HepG2 (cell line): ENCODE measurements around the gene C15orf62. TPM values are rescaled to one million over a fixed set of nuclear protein-coding genes. Genes with fewer than 3 reads are reported as not detected.

ENCODE experiments used
- CHD2 ChIP-seq: IDR thresholded peaks from 2 replicates; pipeline ENCODE4 v1.6.1; 2011; ENCODE audit warnings: low read depth, low read length, improper control_type of control experiment
- KDM5A ChIP-seq: fragments of 200-600 bp; sonication (generic); IDR thresholded peaks from 2 replicates; pipeline ENCODE4 v1.7.0; 2018; ENCODE audit warnings: antibody characterized with exemption, mild to moderate bottlenecking, low read length, borderline replicate concordance
- MED8 ChIP-seq: sonication (generic); formaldehyde crosslinking; IDR thresholded peaks from 2 replicates; pipeline ENCODE4 v1.8.1; 2023; ENCODE audit warnings: mild to moderate bottlenecking, missing genetic modification reagents; ENCODE audit not compliant: insufficient replicate concordance
- MEIS2 ChIP-seq: sonication (generic); formaldehyde crosslinking; IDR thresholded peaks from 2 replicates; pipeline ENCODE4 v1.9.0; 2021; ENCODE audit warnings: mild to moderate bottlenecking, missing genetic modification reagents
- POLR2G ChIP-seq: fragments of 200-400 bp; formaldehyde crosslinking; IDR thresholded peaks from 2 replicates; pipeline ENCODE4 v1.6.1; 2018; ENCODE audit warnings: mild to moderate bottlenecking, low read depth, low read length, moderate library complexity
- TAF1 ChIP-seq: sonication (generic); formaldehyde crosslinking; IDR thresholded peaks from 2 replicates; pipeline ENCODE4 v1.4.0; 2020; ENCODE audit warnings: missing genetic modification reagents
- ZNF20 ChIP-seq: sonication (generic); formaldehyde crosslinking; IDR thresholded peaks from 2 replicates; pipeline ENCODE4 v1.4.0; 2020; ENCODE audit warnings: mild to moderate bottlenecking, moderate library complexity, missing genetic modification reagents
- ZNF232 ChIP-seq: sonication (generic); formaldehyde crosslinking; IDR thresholded peaks from 2 replicates; pipeline ENCODE4 v1.4.0; 2020; ENCODE audit warnings: missing genetic modification reagents, borderline replicate concordance
- ZNF331 ChIP-seq: sonication (generic); formaldehyde crosslinking; IDR thresholded peaks from 2 replicates; pipeline ENCODE4 v1.4.0; 2020; ENCODE audit warnings: missing genetic modification reagents
- ZNF333 ChIP-seq: sonication (generic); formaldehyde crosslinking; IDR thresholded peaks from 2 replicates; pipeline ENCODE4 v1.4.0; 2020; ENCODE audit warnings: mild to moderate bottlenecking, missing genetic modification reagents, borderline replicate concordance
- ZNF558 ChIP-seq: sonication (generic); formaldehyde crosslinking; IDR thresholded peaks from 2 replicates; pipeline ENCODE4 v1.9.0; 2022; ENCODE audit warnings: mild to moderate bottlenecking, missing genetic modification reagents, borderline replicate concordance
- ZNF614 ChIP-seq: IDR thresholded peaks from 2 replicates; pipeline ENCODE4 v1.6.1; 2018; ENCODE audit warnings: missing biosample characterization, missing genetic modification reagents, inconsistent platforms, borderline replicate concordance
- polyA plus RNA-seq, 8 experiments: library from polyadenylated mRNA; depleted of rRNA in 3 of 8; stranded (reverse) in 7 of 8; unstranded in 1 of 8; fragments of >200 nt; fragmentation: Illumina TruSeq in 4 of 8; extraction: Trizol in 4 of 8; gene quantifications; 2 replicates each; pipeline versions ENCODE4 v1.2.1 to v1.2.3, GENCODE V29; 2011 to 2016; ENCODE audit warnings: low read depth in 4 of 8, missing spikeins in 1 of 8, mixed read lengths in 1 of 8; ENCODE audit not compliant: insufficient read depth in 1 of 8
- total RNA-seq, 5 experiments: library from RNA; depleted of rRNA; stranded (reverse); fragments of >200 nt; fragmentation: Illumina TruSeq; extraction: Trizol; gene quantifications; 2 replicates each; pipeline ENCODE4 v1.2.3, GENCODE V29; 2016; ENCODE audit warnings: low read depth in 1 of 5
- TF ChIP-seq, protein P1 (sequence below), 2 experiments: fragments of 450-650 bp in 1 of 2; sonication (generic) in 1 of 2; formaldehyde crosslinking in 1 of 2; IDR thresholded peaks; 2 replicates each; pipeline versions ENCODE4 v1.6.1 to v1.8.0; 2016 to 2022; ENCODE audit warnings: antibody characterized with exemption in 1 of 2, mild to moderate bottlenecking in 1 of 2, missing genetic modification reagents in 1 of 2
- TF ChIP-seq, protein P2 (sequence below): IDR thresholded peaks from 2 replicates; pipeline ENCODE4 v1.6.1; 2016
- TF ChIP-seq, protein P3 (sequence below): IDR thresholded peaks from 2 replicates; pipeline ENCODE4 v1.6.1; 2012; ENCODE audit warnings: low read depth, low read length, improper control_type of control experiment

Gene C15orf62
- total and polyA plus RNA-seq, 2 of the 13 experiments (the other 11 are each of a cell fraction or from before 2014, with no cell fraction given): 0.51 to 1.1 TPM

DNA sequence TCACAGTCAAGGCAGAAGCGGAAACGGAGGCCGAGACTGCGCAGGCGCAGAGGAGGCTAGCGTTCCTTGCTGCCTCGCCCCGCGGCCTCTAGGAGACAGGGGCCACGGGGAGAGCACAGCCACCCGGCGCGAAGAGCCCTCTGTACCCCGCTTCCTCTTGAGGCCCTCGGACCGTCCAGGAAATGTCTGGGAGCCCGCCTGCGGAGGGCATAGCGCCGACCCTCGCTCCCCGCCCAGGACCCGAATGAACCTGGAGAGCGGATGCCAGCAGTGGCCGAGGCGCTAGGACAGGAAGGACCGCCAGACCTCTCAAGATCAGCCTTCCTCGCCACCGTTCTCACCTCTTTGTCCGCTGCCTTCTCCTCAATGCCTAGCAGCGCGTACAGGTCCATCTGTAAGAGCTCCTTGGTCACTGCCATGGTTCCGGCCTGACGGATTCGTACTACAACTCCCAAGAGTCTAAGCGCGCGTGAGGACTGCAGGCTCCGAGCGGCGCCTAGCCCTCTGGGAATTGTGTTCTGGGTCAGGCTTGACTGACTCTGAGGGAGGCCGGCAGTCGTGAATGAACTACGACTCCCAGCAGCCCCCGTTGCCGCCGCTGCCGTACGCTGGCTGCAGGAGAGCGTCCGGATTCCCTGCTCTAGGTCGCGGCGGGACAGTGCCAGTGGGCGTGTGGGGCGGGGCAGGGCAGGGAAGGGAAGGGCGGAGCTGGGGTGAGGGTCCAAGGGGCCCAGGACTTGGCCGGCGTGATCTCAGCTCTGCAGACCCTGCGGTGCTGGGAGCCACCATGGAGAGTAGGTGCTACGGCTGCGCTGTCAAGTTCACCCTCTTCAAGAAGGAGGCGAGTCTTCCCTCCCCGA, 37.5 kb downstream of the C15orf62 start, which contains the start of the genes DNAJC17 and ZFYVE19 (continued):
- TF ChIP-seq, protein P1, sequence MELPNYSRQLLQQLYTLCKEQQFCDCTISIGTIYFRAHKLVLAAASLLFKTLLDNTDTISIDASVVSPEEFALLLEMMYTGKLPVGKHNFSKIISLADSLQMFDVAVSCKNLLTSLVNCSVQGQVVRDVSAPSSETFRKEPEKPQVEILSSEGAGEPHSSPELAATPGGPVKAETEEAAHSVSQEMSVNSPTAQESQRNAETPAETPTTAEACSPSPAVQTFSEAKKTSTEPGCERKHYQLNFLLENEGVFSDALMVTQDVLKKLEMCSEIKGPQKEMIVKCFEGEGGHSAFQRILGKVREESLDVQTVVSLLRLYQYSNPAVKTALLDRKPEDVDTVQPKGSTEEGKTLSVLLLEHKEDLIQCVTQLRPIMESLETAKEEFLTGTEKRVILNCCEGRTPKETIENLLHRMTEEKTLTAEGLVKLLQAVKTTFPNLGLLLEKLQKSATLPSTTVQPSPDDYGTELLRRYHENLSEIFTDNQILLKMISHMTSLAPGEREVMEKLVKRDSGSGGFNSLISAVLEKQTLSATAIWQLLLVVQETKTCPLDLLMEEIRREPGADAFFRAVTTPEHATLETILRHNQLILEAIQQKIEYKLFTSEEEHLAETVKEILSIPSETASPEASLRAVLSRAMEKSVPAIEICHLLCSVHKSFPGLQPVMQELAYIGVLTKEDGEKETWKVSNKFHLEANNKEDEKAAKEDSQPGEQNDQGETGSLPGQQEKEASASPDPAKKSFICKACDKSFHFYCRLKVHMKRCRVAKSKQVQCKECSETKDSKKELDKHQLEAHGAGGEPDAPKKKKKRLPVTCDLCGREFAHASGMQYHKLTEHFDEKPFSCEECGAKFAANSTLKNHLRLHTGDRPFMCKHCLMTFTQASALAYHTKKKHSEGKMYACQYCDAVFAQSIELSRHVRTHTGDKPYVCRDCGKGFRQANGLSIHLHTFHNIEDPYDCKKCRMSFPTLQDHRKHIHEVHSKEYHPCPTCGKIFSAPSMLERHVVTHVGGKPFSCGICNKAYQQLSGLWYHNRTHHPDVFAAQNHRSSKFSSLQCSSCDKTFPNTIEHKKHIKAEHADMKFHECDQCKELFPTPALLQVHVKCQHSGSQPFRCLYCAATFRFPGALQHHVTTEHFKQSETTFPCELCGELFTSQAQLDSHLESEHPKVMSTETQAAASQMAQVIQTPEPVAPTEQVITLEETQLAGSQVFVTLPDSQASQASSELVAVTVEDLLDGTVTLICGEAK (IDR thresholded peaks at IDR 0.05): no peak
- TF ChIP-seq, protein P1 (CRISPR knock-in tag; IDR thresholded peaks at IDR 0.05): no peak; the same call in 1 of the 2 replicates
- TF ChIP-seq, protein P2, sequence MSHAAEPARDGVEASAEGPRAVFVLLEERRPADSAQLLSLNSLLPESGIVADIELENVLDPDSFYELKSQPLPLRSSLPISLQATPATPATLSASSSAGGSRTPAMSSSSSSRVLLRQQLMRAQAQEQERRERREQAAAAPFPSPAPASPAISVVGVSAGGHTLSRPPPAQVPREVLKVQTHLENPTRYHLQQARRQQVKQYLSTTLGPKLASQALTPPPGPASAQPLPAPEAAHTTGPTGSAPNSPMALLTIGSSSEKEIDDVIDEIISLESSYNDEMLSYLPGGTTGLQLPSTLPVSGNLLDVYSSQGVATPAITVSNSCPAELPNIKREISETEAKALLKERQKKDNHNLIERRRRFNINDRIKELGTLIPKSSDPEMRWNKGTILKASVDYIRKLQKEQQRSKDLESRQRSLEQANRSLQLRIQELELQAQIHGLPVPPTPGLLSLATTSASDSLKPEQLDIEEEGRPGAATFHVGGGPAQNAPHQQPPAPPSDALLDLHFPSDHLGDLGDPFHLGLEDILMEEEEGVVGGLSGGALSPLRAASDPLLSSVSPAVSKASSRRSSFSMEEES: peak; percentile 29; the same call in 1 of the 2 replicates
- TF ChIP-seq MED8 (CRISPR knock-in tag) (peak; percentile 33), ZNF614 (CRISPR knock-in tag) (peak; percentile 28; the same call in 1 of the 2 replicates), MEIS2 (peak; percentile 62; the same call in 1 of the 2 replicates), ZNF232 (CRISPR knock-in tag) (peak; percentile 89; the same call in 1 of the 2 replicates), POLR2G (peak; percentile 85), ZNF331 (CRISPR knock-in tag) (peak; percentile 55), KDM5A (peak; percentile 77; the same call in 1 of the 2 replicates), ZNF558 (CRISPR knock-in tag) (peak; percentile 34; the same call in 1 of the 2 replicates), ZNF333 (CRISPR knock-in tag) (peak; percentile 24; the same call in 1 of the 2 replicates), ZNF20 (CRISPR knock-in tag) (0 out of 2 replicates have a peak, but pooled peaks have one; percentile 30), CHD2 (peak; percentile 59; the same call in 1 of the 2 replicates), TAF1 (CRISPR knock-in tag) (peak; percentile 35)
- TF ChIP-seq, protein P3, sequence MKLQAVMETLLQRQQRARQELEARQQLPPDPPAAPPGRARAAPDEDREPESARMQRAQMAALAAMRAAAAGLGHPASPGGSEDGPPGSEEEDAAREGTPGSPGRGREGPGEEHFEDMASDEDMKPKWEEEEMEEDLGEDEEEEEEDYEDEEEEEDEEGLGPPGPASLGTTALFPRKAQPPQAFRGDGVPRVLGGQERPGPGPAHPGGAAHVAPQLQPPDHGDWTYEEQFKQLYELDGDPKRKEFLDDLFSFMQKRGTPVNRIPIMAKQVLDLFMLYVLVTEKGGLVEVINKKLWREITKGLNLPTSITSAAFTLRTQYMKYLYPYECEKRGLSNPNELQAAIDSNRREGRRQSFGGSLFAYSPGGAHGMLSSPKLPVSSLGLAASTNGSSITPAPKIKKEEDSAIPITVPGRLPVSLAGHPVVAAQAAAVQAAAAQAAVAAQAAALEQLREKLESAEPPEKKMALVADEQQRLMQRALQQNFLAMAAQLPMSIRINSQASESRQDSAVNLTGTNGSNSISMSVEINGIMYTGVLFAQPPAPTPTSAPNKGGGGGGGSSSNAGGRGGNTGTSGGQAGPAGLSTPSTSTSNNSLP: 0 out of 2 replicates have a peak, but pooled peaks have one; percentile 16
